K562 (cell line): Measurements from ENCODE around the gene RSPH10B. TPM values are rescaled to one million over a fixed set of nuclear protein-coding genes. Genes with fewer than 3 reads are reported as not detected.

Experiments
- AFF1 ChIP-seq, 2 experiments: fragments of 450-650 bp; IDR thresholded peaks; 2 replicates each; pipeline ENCODE4 v1.6.1; 2018; ENCODE audit warnings: mild to moderate bottlenecking in 2 of 2, low read depth in 1 of 2; ENCODE audit not compliant: partially characterized antibody in 2 of 2
- CREB3L1 ChIP-seq: fragments of 450-650 bp; IDR thresholded peaks from 2 replicates; pipeline ENCODE4 v1.6.1; 2014; ENCODE audit warnings: low read depth, mild to moderate bottlenecking, moderate library complexity, borderline replicate concordance
- CSDE1 ChIP-seq, 2 experiments: fragments of 450-650 bp; IDR thresholded peaks; 2 replicates each; pipeline ENCODE4 v1.6.1; 2016; ENCODE audit warnings: mild to moderate bottlenecking in 1 of 2
- DPF2 ChIP-seq: fragments of 450-650 bp; IDR thresholded peaks from 2 replicates; pipeline ENCODE4 v1.6.1; 2016
- KLF1 ChIP-seq: fragments of 450-650 bp; IDR thresholded peaks from 2 replicates; pipeline ENCODE4 v1.6.1; 2016; ENCODE audit warnings: missing genetic modification characterization, missing compliant biosample characterization
- LCOR ChIP-seq: sonication (generic); formaldehyde crosslinking; IDR thresholded peaks from 2 replicates; pipeline ENCODE4 v1.8.0; 2022; ENCODE audit warnings: mild to moderate bottlenecking, missing genetic modification reagents
- MCM2 ChIP-seq: fragments of 450-650 bp; IDR thresholded peaks from 2 replicates; pipeline ENCODE4 v1.6.1; 2017; ENCODE audit warnings: low read depth, mild to moderate bottlenecking
- MLX ChIP-seq, 2 experiments: fragments of 450-650 bp in 1 of 2; sonication (generic) in 1 of 2; formaldehyde crosslinking; conservative IDR thresholded peaks; 2 replicates each; pipeline versions ENCODE4 v1.4.0 to v1.8.1; 2020 to 2022; ENCODE audit warnings: mild to moderate bottlenecking in 1 of 2, missing genetic modification reagents in 1 of 2
- MTA3 ChIP-seq: fragments of 450-650 bp; formaldehyde crosslinking; IDR thresholded peaks from 2 replicates; pipeline ENCODE4 v1.6.1; 2017; ENCODE audit warnings: mild to moderate bottlenecking, borderline replicate concordance
- SMAD2 ChIP-seq: fragments of 150-350 bp; IDR thresholded peaks from 2 replicates; pipeline ENCODE4 v1.6.1; 2014; ENCODE audit warnings: low read depth, mild to moderate bottlenecking, low read length
- TAF7 ChIP-seq: fragments of 450-650 bp; IDR thresholded peaks from 2 replicates; pipeline ENCODE4 v1.6.1; 2016; ENCODE audit warnings: missing genetic modification characterization, missing compliant biosample characterization
- ZBTB26 ChIP-seq: fragments of 450-650 bp; formaldehyde crosslinking; IDR thresholded peaks from 2 replicates; pipeline ENCODE4 v1.4.0; 2022; ENCODE audit warnings: missing genetic modification characterization
- ZNF197 ChIP-seq: fragments of 200-800 bp; sonication (Bioruptor generic); IDR thresholded peaks from 2 replicates; pipeline ENCODE4 v1.6.1; 2016; ENCODE audit warnings: low read depth, missing genetic modification characterization, missing compliant biosample characterization
- ZNF23 ChIP-seq: fragments of 250-450 bp; sonication (Bioruptor Pico); IDR thresholded peaks from 2 replicates; pipeline ENCODE4 v1.4.0; 2020; ENCODE audit warnings: mild to moderate bottlenecking
- ZNF75A ChIP-seq: fragments of 450-650 bp; formaldehyde crosslinking; IDR thresholded peaks from 2 replicates; pipeline ENCODE4 v1.4.0; 2020; ENCODE audit warnings: mild to moderate bottlenecking
- ZNF780A ChIP-seq: fragments of 250-450 bp; sonication (Bioruptor Pico); IDR thresholded peaks from 2 replicates; pipeline ENCODE4 v1.5.0; 2021; ENCODE audit warnings: mild to moderate bottlenecking
- ZNF79 ChIP-seq: fragments of 250-450 bp; sonication (Bioruptor Pico); IDR thresholded peaks from 2 replicates; pipeline ENCODE4 v1.4.0; 2020; ENCODE audit warnings: low read depth, mild to moderate bottlenecking, moderate library complexity
- polyA plus RNA-seq, 8 experiments: library from polyadenylated mRNA; depleted of rRNA in 4 of 8; stranded (reverse) in 5 of 8; unstranded in 3 of 8; fragments of >200 nt; fragmentation: Nextera tagmentation in 2 of 8; fragmentation: Illumina TruSeq in 1 of 8; extraction: Ambion mirVana in 2 of 8; extraction: Trizol in 1 of 8; gene quantifications; 2 replicates each; pipeline versions ENCODE4 v1.2.1 to v1.2.3, GENCODE V29; 2011 to 2014; ENCODE audit warnings: inconsistent platforms in 1 of 8, missing spikeins in 1 of 8
- total RNA-seq, 7 experiments: library from RNA; depleted of rRNA in 6 of 7; stranded (reverse); fragments of >200 nt in 6 of 7; fragmentation: Illumina TruSeq in 2 of 7; extraction: Trizol in 2 of 7; gene quantifications; 2 replicates each; pipeline versions ENCODE4 v1.2.1 to v1.2.3, GENCODE V29; 2011 to 2021; ENCODE audit warnings: low replicate concordance in 1 of 7
- TF ChIP-seq, protein P1 (sequence below), 2 experiments: fragments of 200-800 bp in 1 of 2; sonication (Bioruptor generic) in 1 of 2; sonication (generic) in 1 of 2; formaldehyde crosslinking in 1 of 2; IDR thresholded peaks in 1 of 2; conservative IDR thresholded peaks in 1 of 2; 2 replicates each; pipeline versions ENCODE4 v1.5.0 to v1.6.1; 2016 to 2020; ENCODE audit warnings: missing compliant biosample characterization in 1 of 2, missing genetic modification characterization in 1 of 2, missing genetic modification reagents in 1 of 2

RSPH10B gene
- total and polyA plus RNA-seq, 9 of the 15 experiments (the other 6 are each of a cell fraction or from before 2014, with no cell fraction given): 0.01 to 0.09 TPM; not detected in 7

- 0 out of 2 replicates have a peak, but pooled peaks have one; percentile 44 for TF ChIP-seq TAF7
- TF ChIP-seq CSDE1 (IDR thresholded peaks at IDR 0.05): no peak
- TF ChIP-seq ZNF197: peak; percentile 91
- no peak for TF ChIP-seq KLF1 (tag)
- TF ChIP-seq ZNF780A: no peak
- 0 out of 2 replicates have a peak, but pooled peaks have one; percentile 2 for TF ChIP-seq ZNF79 (CRISPR knock-in tag)
- TF ChIP-seq MTA3: peak; percentile 66; the same call in 1 of the 2 replicates
- TF ChIP-seq, protein P1, sequence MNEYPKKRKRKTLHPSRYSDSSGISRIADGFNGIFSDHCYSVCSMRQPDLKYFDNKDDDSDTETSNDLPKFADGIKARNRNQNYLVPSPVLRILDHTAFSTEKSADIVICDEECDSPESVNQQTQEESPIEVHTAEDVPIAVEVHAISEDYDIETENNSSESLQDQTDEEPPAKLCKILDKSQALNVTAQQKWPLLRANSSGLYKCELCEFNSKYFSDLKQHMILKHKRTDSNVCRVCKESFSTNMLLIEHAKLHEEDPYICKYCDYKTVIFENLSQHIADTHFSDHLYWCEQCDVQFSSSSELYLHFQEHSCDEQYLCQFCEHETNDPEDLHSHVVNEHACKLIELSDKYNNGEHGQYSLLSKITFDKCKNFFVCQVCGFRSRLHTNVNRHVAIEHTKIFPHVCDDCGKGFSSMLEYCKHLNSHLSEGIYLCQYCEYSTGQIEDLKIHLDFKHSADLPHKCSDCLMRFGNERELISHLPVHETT (CRISPR knock-in tag; conservative IDR thresholded peaks at IDR 0.05 in 1 of 2, IDR thresholded peaks at IDR 0.05 in 1 of 2): no peak
- TF ChIP-seq MCM2: no peak
- TF ChIP-seq SMAD2: no peak
- TF ChIP-seq ZBTB26 (CRISPR knock-in tag): no peak
- no peak for TF ChIP-seq ZNF23 (CRISPR knock-in tag)
- no peak for TF ChIP-seq ZNF75A (CRISPR knock-in tag)
- peak in 1 of 2 experiments; percentile 41 for TF ChIP-seq AFF1 (IDR thresholded peaks at IDR 0.05; ENCODE audit: low read depth in 1 of 2, partially characterized antibody in 2 of 2)
- no peak for TF ChIP-seq MLX (CRISPR knock-in tag; conservative IDR thresholded peaks at IDR 0.05)
- 0 out of 2 replicates have a peak, but pooled peaks have one; percentile 32 for TF ChIP-seq LCOR (CRISPR knock-in tag)
- no peak for TF ChIP-seq CREB3L1
- peak; percentile 50; the same call in 1 of the 2 replicates for TF ChIP-seq DPF2
Observed at GRCh38 chr7:6015917-6016652, 45.6 kb upstream of the RSPH10B start (continued).
